ENCODE results near the gene GRID1. TPM values are rescaled to one million over a fixed set of nuclear protein-coding genes. Genes with fewer than 3 reads are reported as not detected.
A peak's percentile ranks its signal among the peaks of the same experiment; 100 is the strongest.

The GRID1 gene
- total and polyA plus RNA-seq, 4 donors: 1.1 to 3.8 TPM; not detected in 2

- DNase-seq (no peak), ATAC-seq (ENCODE audit: low FRiP score) (no peak)
- intact Hi-C loops (cut with DNase I): no loop called here
- Histone ChIP-seq H3K4me3 (ENCODE audit: low read length in 2 of 2) (no peak overlapping the region), H3K27ac (ENCODE audit: low read depth in 1 of 2, low read length in 2 of 2) (no peak overlapping the region), H3K4me1 (ENCODE audit: control insufficient read depth in 1 of 2, insufficient read depth in 2 of 2, low read length in 2 of 2) (no peaks in the 10 kb centered on the region), H3K9me3 (ENCODE audit: control insufficient read depth, low read length) (no peaks in the 10 kb centered on the region), H3K27me3 (ENCODE audit: control insufficient read depth in 1 of 2, insufficient read depth in 2 of 2, low read length in 1 of 2) (no peaks in the 10 kb centered on the region), H3K36me3 (ENCODE audit: control insufficient read depth in 1 of 2, insufficient read depth in 2 of 2, low read length in 1 of 2) (no peaks in the 10 kb centered on the region)
- 91 to 93% methylated on average over 7 of the region's 7 CpGs for WGBS, 2 donors
Measured at GRCh38 chr10:85645926-85646711, 720.5 kb downstream of the GRID1 start.

GRCh38 chr10:85645053-85645452 is 721.5 kb downstream of the GRID1 start:
- Histone ChIP-seq H3K36me3 (ENCODE audit: control insufficient read depth in 1 of 2, insufficient read depth in 2 of 2, low read length in 1 of 2) (no peaks in the 10 kb centered on the region), H3K4me3 (ENCODE audit: low read length in 2 of 2) (no peak overlapping the region), H3K9me3 (ENCODE audit: control insufficient read depth, low read length) (no peaks in the 10 kb centered on the region), H3K4me1 (ENCODE audit: control insufficient read depth in 1 of 2, insufficient read depth in 2 of 2, low read length in 2 of 2) (no peaks in the 10 kb centered on the region), H3K27ac (ENCODE audit: low read depth in 1 of 2, low read length in 2 of 2) (no peak overlapping the region), H3K27me3 (ENCODE audit: control insufficient read depth in 1 of 2, insufficient read depth in 2 of 2, low read length in 1 of 2) (no peaks in the 10 kb centered on the region)
- DNase-seq (no peak), ATAC-seq (ENCODE audit: low FRiP score) (no peak)
- intact Hi-C loops (cut with DNase I): no loop called here
- 63 to 66% methylated on average over 3 of the region's 3 CpGs for WGBS, 2 donors

GRCh38 chr10:85643845-85644525 is 722.6 kb downstream of the GRID1 start:
- WGBS, 2 donors: 93 to 94% methylated on average over 6 of the region's 6 CpGs
- ATAC-seq (ENCODE audit: low FRiP score) (no peak), DNase-seq (no peak)
- H3K4me3 ChIP-seq (ENCODE audit: low read length in 2 of 2): no peak overlapping the region
- H3K9me3 ChIP-seq (ENCODE audit: control insufficient read depth, low read length): no peaks in the 10 kb centered on the region
- no peaks in the 10 kb centered on the region for H3K4me1 ChIP-seq (ENCODE audit: control insufficient read depth in 1 of 2, insufficient read depth in 2 of 2, low read length in 2 of 2)
- H3K27me3 ChIP-seq (ENCODE audit: control insufficient read depth in 1 of 2, insufficient read depth in 2 of 2, low read length in 1 of 2): no peaks in the 10 kb centered on the region
- H3K36me3 ChIP-seq (ENCODE audit: control insufficient read depth in 1 of 2, insufficient read depth in 2 of 2, low read length in 1 of 2): no peaks in the 10 kb centered on the region
- intact Hi-C loops (cut with DNase I): no loop called here
- no peak overlapping the region for H3K27ac ChIP-seq (ENCODE audit: low read depth in 1 of 2, low read length in 2 of 2)

GRCh38 chr10:85643171-85643844 is 723.3 kb downstream of the GRID1 start:
- H3K27ac ChIP-seq (ENCODE audit: low read depth in 1 of 2, low read length in 2 of 2): no peak overlapping the region
- intact Hi-C loops (cut with DNase I): no loop called here
- DNase-seq (no peak), ATAC-seq (ENCODE audit: low FRiP score) (no peak)
- WGBS, 2 donors: 86 to 89% methylated on average over 4 of the region's 4 CpGs
- no peaks in the 10 kb centered on the region for H3K27me3 ChIP-seq (ENCODE audit: control insufficient read depth in 1 of 2, insufficient read depth in 2 of 2, low read length in 1 of 2)
- no peak overlapping the region for H3K4me3 ChIP-seq (ENCODE audit: low read length in 2 of 2)
- H3K9me3 ChIP-seq (ENCODE audit: control insufficient read depth, low read length): no peaks in the 10 kb centered on the region
- H3K36me3 ChIP-seq (ENCODE audit: control insufficient read depth in 1 of 2, insufficient read depth in 2 of 2, low read length in 1 of 2): no peaks in the 10 kb centered on the region
- no peaks in the 10 kb centered on the region for H3K4me1 ChIP-seq (ENCODE audit: control insufficient read depth in 1 of 2, insufficient read depth in 2 of 2, low read length in 2 of 2)

- H3K9me3 ChIP-seq (ENCODE audit: control insufficient read depth, low read length): no peaks in the 10 kb centered on the region
- no peak for DNase-seq
- H3K36me3 ChIP-seq (ENCODE audit: control insufficient read depth in 1 of 2, insufficient read depth in 2 of 2, low read length in 1 of 2): no peaks in the 10 kb centered on the region
- no peak overlapping the region for H3K27ac ChIP-seq (ENCODE audit: low read depth in 1 of 2, low read length in 2 of 2)
- ATAC-seq (ENCODE audit: low FRiP score): peak; percentile 36
- intact Hi-C loops (cut with DNase I): no loop called here
- H3K4me3 ChIP-seq (ENCODE audit: low read length in 2 of 2): no peak overlapping the region
- WGBS, 2 donors: 58 to 59% methylated on average over 4 of the region's 4 CpGs
- no peaks in the 10 kb centered on the region for H3K4me1 ChIP-seq (ENCODE audit: control insufficient read depth in 1 of 2, insufficient read depth in 2 of 2, low read length in 2 of 2)
- no peaks in the 10 kb centered on the region for H3K27me3 ChIP-seq (ENCODE audit: control insufficient read depth in 1 of 2, insufficient read depth in 2 of 2, low read length in 1 of 2)
Measured at GRCh38 chr10:85642421-85643170, 724.0 kb downstream of the GRID1 start.

GRCh38 chr10:85642082-85642420 is 724.5 kb downstream of the GRID1 start:
- DNase-seq (no peak), ATAC-seq (ENCODE audit: low FRiP score) (no peak)
- WGBS, 2 donors: 75 to 95% methylated on average over 1 of the region's 1 CpG
- intact Hi-C loops (cut with DNase I): no loop called here
- H3K27ac ChIP-seq (ENCODE audit: low read depth in 1 of 2, low read length in 2 of 2): no peak overlapping the region
- no peaks in the 10 kb centered on the region for H3K9me3 ChIP-seq (ENCODE audit: control insufficient read depth, low read length)
- no peak overlapping the region for H3K4me3 ChIP-seq (ENCODE audit: low read length in 2 of 2)
- no peaks in the 10 kb centered on the region for H3K27me3 ChIP-seq (ENCODE audit: control insufficient read depth in 1 of 2, insufficient read depth in 2 of 2, low read length in 1 of 2)
- no peaks in the 10 kb centered on the region for H3K4me1 ChIP-seq (ENCODE audit: control insufficient read depth in 1 of 2, insufficient read depth in 2 of 2, low read length in 2 of 2)
- H3K36me3 ChIP-seq (ENCODE audit: control insufficient read depth in 1 of 2, insufficient read depth in 2 of 2, low read length in 1 of 2): no peaks in the 10 kb centered on the region

GRCh38 chr10:85641479-85642009 is 725.1 kb downstream of the GRID1 start:
- Histone ChIP-seq H3K36me3 (ENCODE audit: control insufficient read depth in 1 of 2, insufficient read depth in 2 of 2, low read length in 1 of 2) (no peaks in the 10 kb centered on the region), H3K27me3 (ENCODE audit: control insufficient read depth in 1 of 2, insufficient read depth in 2 of 2, low read length in 1 of 2) (no peaks in the 10 kb centered on the region), H3K4me1 (ENCODE audit: control insufficient read depth in 1 of 2, insufficient read depth in 2 of 2, low read length in 2 of 2) (no peaks in the 10 kb centered on the region), H3K4me3 (ENCODE audit: low read length in 2 of 2) (no peak overlapping the region), H3K9me3 (ENCODE audit: control insufficient read depth, low read length) (no peaks in the 10 kb centered on the region), H3K27ac (ENCODE audit: low read depth in 1 of 2, low read length in 2 of 2) (no peak overlapping the region)
- ATAC-seq (ENCODE audit: low FRiP score) (no peak), DNase-seq (no peak)
- WGBS, 2 donors: 76 to 86% methylated on average over 6 of the region's 6 CpGs
- intact Hi-C loops (cut with DNase I): no loop called here

- no peak for DNase-seq
- Histone ChIP-seq H3K27me3 (ENCODE audit: control insufficient read depth in 1 of 2, insufficient read depth in 2 of 2, low read length in 1 of 2) (no peaks in the 10 kb centered on the region), H3K9me3 (ENCODE audit: control insufficient read depth, low read length) (no peaks in the 10 kb centered on the region), H3K4me1 (ENCODE audit: control insufficient read depth in 1 of 2, insufficient read depth in 2 of 2, low read length in 2 of 2) (no peaks in the 10 kb centered on the region), H3K4me3 (ENCODE audit: low read length in 2 of 2) (no peak overlapping the region), H3K36me3 (ENCODE audit: control insufficient read depth in 1 of 2, insufficient read depth in 2 of 2, low read length in 1 of 2) (no peaks in the 10 kb centered on the region), H3K27ac (ENCODE audit: low read depth in 1 of 2, low read length in 2 of 2) (no peak overlapping the region)
- no peak for ATAC-seq (ENCODE audit: low FRiP score)
- intact Hi-C loops (cut with DNase I): no loop called here
Measured at GRCh38 chr10:85638797-85639196, 727.8 kb downstream of the GRID1 start.
